ENCODE results near the gene SGPP1.

Gene SGPP1

GRCh38 chr14:63672417-63673180 is 55.3 kb downstream of the SGPP1 start:
- TF ChIP-seq GATA2 (IDR thresholded peaks at IDR 0.05; ENCODE audit: low read depth, low read length), result no peak
- no peak for TF ChIP-seq GATA3 (IDR thresholded peaks at IDR 0.05; ENCODE audit: low read depth, low read length)

- TF ChIP-seq GATA3 (IDR thresholded peaks at IDR 0.05; ENCODE audit: low read depth, low read length), result no peak
- TF ChIP-seq GATA2 (IDR thresholded peaks at IDR 0.05; ENCODE audit: low read depth, low read length), result no peak
Observed at GRCh38 chr14:63671987-63672386, 55.9 kb downstream of the SGPP1 start.

- TF ChIP-seq GATA2 (IDR thresholded peaks at IDR 0.05; ENCODE audit: low read depth, low read length) (no peak), GATA3 (IDR thresholded peaks at IDR 0.05; ENCODE audit: low read depth, low read length) (no peak)
Observed at GRCh38 chr14:63670692-63671091, 57.2 kb downstream of the SGPP1 start.

GRCh38 chr14:63666335-63666734 is 61.5 kb downstream of the SGPP1 start:
- TF ChIP-seq GATA2 (IDR thresholded peaks at IDR 0.05; ENCODE audit: low read depth, low read length) (no peak), GATA3 (IDR thresholded peaks at IDR 0.05; ENCODE audit: low read depth, low read length) (no peak)

- TF ChIP-seq GATA2 (IDR thresholded peaks at IDR 0.05; ENCODE audit: low read depth, low read length), result no peak
- no peak for TF ChIP-seq GATA3 (IDR thresholded peaks at IDR 0.05; ENCODE audit: low read depth, low read length)
Observed at GRCh38 chr14:63663428-63664341, 64.2 kb downstream of the SGPP1 start.

- no peak for TF ChIP-seq GATA2 (IDR thresholded peaks at IDR 0.05; ENCODE audit: low read depth, low read length)
- no peak for TF ChIP-seq GATA3 (IDR thresholded peaks at IDR 0.05; ENCODE audit: low read depth, low read length)
Observed at GRCh38 chr14:63662776-63663175, 65.1 kb downstream of the SGPP1 start.

GRCh38 chr14:63659726-63660125 is 68.1 kb downstream of the SGPP1 start:
- TF ChIP-seq GATA2 (IDR thresholded peaks at IDR 0.05; ENCODE audit: low read depth, low read length) (no peak), GATA3 (IDR thresholded peaks at IDR 0.05; ENCODE audit: low read depth, low read length) (no peak)

- TF ChIP-seq GATA2 (IDR thresholded peaks at IDR 0.05; ENCODE audit: low read depth, low read length) (no peak), GATA3 (IDR thresholded peaks at IDR 0.05; ENCODE audit: low read depth, low read length) (no peak)
Observed at GRCh38 chr14:63656194-63656593, 71.7 kb downstream of the SGPP1 start.

- TF ChIP-seq GATA3 (IDR thresholded peaks at IDR 0.05; ENCODE audit: low read depth, low read length), result no peak
Observed at GRCh38 chr14:63654936-63655335, 72.9 kb downstream of the SGPP1 start.

GRCh38 chr14:63654346-63654745 is 73.5 kb downstream of the SGPP1 start:
- TF ChIP-seq GATA2 (IDR thresholded peaks at IDR 0.05; ENCODE audit: low read depth, low read length) (no peak), GATA3 (IDR thresholded peaks at IDR 0.05; ENCODE audit: low read depth, low read length) (no peak)

- TF ChIP-seq GATA3 (IDR thresholded peaks at IDR 0.05; ENCODE audit: low read depth, low read length), result no peak
- TF ChIP-seq GATA2 (IDR thresholded peaks at IDR 0.05; ENCODE audit: low read depth, low read length), result no peak
Observed at GRCh38 chr14:63652406-63652805, 75.5 kb downstream of the SGPP1 start.

- TF ChIP-seq GATA3 (IDR thresholded peaks at IDR 0.05; ENCODE audit: low read depth, low read length), result no peak
- TF ChIP-seq GATA2 (IDR thresholded peaks at IDR 0.05; ENCODE audit: low read depth, low read length), result no peak
Observed at GRCh38 chr14:63650256-63650952, 77.5 kb downstream of the SGPP1 start.

GRCh38 chr14:63647696-63648410 is 80.0 kb downstream of the SGPP1 start:
- TF ChIP-seq GATA3 (IDR thresholded peaks at IDR 0.05; ENCODE audit: low read depth, low read length), result no peak
- no peak for TF ChIP-seq GATA2 (IDR thresholded peaks at IDR 0.05; ENCODE audit: low read depth, low read length)

- TF ChIP-seq GATA3 (IDR thresholded peaks at IDR 0.05; ENCODE audit: low read depth, low read length), result no peak
- no peak for TF ChIP-seq GATA2 (IDR thresholded peaks at IDR 0.05; ENCODE audit: low read depth, low read length)
Observed at GRCh38 chr14:63644741-63645140, 83.1 kb downstream of the SGPP1 start.

Data from SH-SY5Y (cell line).